T-cell (primary cell): ENCODE measurements around the gene KBTBD3. TPM values are rescaled to one million over a fixed set of nuclear protein-coding genes. Genes with fewer than 3 reads are reported as not detected.
"Not testable (repeated sequence)": the region's sequence is repeated elsewhere in the genome, so short reads cannot be mapped to it uniquely, and the experiment has no call there.

Experiments used
- ATAC-seq, 4 experiments: fragments of 200-7000 bp in 3 of 4; fragments of 150-1000 bp in 1 of 4; cut with Tn5 transposase; replicated peaks in 1 of 4; 1 replicate in 3 of 4; 2 replicates in 1 of 4; pipeline ENCODE4 v1.10.0; 2021; ENCODE audit warnings: moderate library complexity in 3 of 4, mild to moderate bottlenecking in 2 of 4, moderate number of reproducible peaks in 1 of 4
- CTCF ChIA-PET, 2 donors: fragments of 300-600 bp; sonication (Branson Sonifier 250); formaldehyde crosslinking; loops; one replicate each; lab custom pipeline; 2022; ENCODE audit warnings: antibody characterized with exemption in 2 of 2; lab: Charles Lee
- POLR2A ChIA-PET, 2 donors: fragments of 300-600 bp; sonication (Branson Sonifier 250); formaldehyde crosslinking; loops; one replicate each; lab custom pipeline; 2022; ENCODE audit warnings: antibody characterized with exemption in 2 of 2; lab: Charles Lee
- DNase-seq, 35 experiments: peaks; one replicate each; pipeline versions ENCODE4 v3.0.0 to v3.0.0-alpha.2; 2013 to 2023
- H3K27ac ChIP-seq: one replicate; pipeline ENCODE4 v1.5.1; 2013; ENCODE audit warnings: low read length
- H3K27me3 ChIP-seq, 2 experiments: replicated peaks in 1 of 2; 1 replicate in 1 of 2; 2 replicates in 1 of 2; pipeline versions ENCODE4 v1.6.1 to v1.7.0; 2013; ENCODE audit warnings: low read length in 1 of 2, mixed read lengths in 1 of 2; ENCODE audit not compliant: control insufficient read depth in 2 of 2, insufficient read depth in 2 of 2; ENCODE audit errors: extremely low read depth in 1 of 2
- H3K36me3 ChIP-seq, 2 donors: 1 replicate in 1 of 2; 2 replicates in 1 of 2; pipeline versions ENCODE4 v1.6.1 to v1.7.0; 2013; ENCODE audit warnings: low read length in 1 of 2; ENCODE audit not compliant: control insufficient read depth in 2 of 2, insufficient read depth in 1 of 2; ENCODE audit errors: extremely low read depth in 1 of 2
- H3K4me1 ChIP-seq, 2 experiments: 1 replicate in 1 of 2; 2 replicates in 1 of 2; pipeline versions ENCODE4 v1.6.1 to v1.7.0; 2013; ENCODE audit warnings: low read length in 2 of 2, mixed read lengths in 1 of 2; ENCODE audit not compliant: insufficient read depth in 2 of 2, control insufficient read depth in 1 of 2; ENCODE audit errors: extremely low read depth in 1 of 2
- H3K4me3 ChIP-seq, 2 donors: 1 replicate in 1 of 2; 2 replicates in 1 of 2; pipeline versions ENCODE4 v1.5.1 to v1.7.0; 2013; ENCODE audit warnings: mild to moderate bottlenecking in 2 of 2, low read length in 1 of 2, moderate library complexity in 1 of 2; ENCODE audit not compliant: control insufficient read depth in 1 of 2; ENCODE audit errors: extremely low read depth in 1 of 2
- H3K9me3 ChIP-seq: 2 replicates; pipeline ENCODE4 v1.7.0; 2013
- H3K27ac Mint-ChIP-seq, 2 donors: one replicate each; pipeline ENCODE4 v1.8.0; 2020 to 2021; ENCODE audit warnings: mild to moderate bottlenecking in 2 of 2, mixed read lengths in 2 of 2
- H3K27me3 Mint-ChIP-seq, 2 donors: one replicate each; pipeline ENCODE4 v1.8.0; 2021 to 2022; ENCODE audit warnings: mixed read lengths in 2 of 2
- H3K36me3 Mint-ChIP-seq: one replicate; pipeline ENCODE4 v1.8.0; 2021; ENCODE audit warnings: mixed read lengths
- H3K4me1 Mint-ChIP-seq, 3 donors: one replicate each; pipeline ENCODE4 v1.8.0; 2020 to 2022; ENCODE audit warnings: mixed read lengths in 3 of 3, mild to moderate bottlenecking in 1 of 3
- H3K4me3 Mint-ChIP-seq, 3 donors: one replicate each; pipeline ENCODE4 v1.8.0; 2020 to 2022; ENCODE audit warnings: mild to moderate bottlenecking in 3 of 3, mixed read lengths in 3 of 3, moderate library complexity in 3 of 3
- H3K9me3 Mint-ChIP-seq, 3 donors: one replicate each; pipeline ENCODE4 v1.8.0; 2020 to 2022; ENCODE audit warnings: mixed read lengths in 3 of 3
- WGBS: methylation state at CpG from one replicate; pipeline ENCODE4 v1.1.5; 2013; ENCODE audit warnings: missing lambda C conversion rate; ENCODE audit not compliant: insufficient coverage; 5-methylcytosine and 5-hydroxymethylcytosine counted together
- total RNA-seq, 35 experiments: library from RNA in 6 of 35; stranded (reverse) in 6 of 35; fragments of 120-200 nt in 1 of 35; gene quantifications; one replicate each; pipeline versions ENCODE4 v1.2.1 to v1.2.4 and lab custom pipeline; 2013 to 2026

The KBTBD3 gene
- total RNA-seq, 5 donors from 2014 or later (not counting 1 experiment from before 2014, with no cell fraction given) = 4.3 to 16.5 (median 11.5) TPM

GRCh38 chr11:106061954-106062949, 14.9 kb downstream of the KBTBD3 start:
- H3K4me1 ChIP-seq = no peaks in the 10 kb centered on the region
- Mint-ChIP-seq H3K9me3 (no peaks in the 10 kb centered on the region), H3K36me3 (peaks cover 29% of the 10 kb centered on the region), H3K27me3 (no peaks in the 10 kb centered on the region), H3K4me3 (no peak overlapping the region), H3K4me1 (peaks cover 12 to 16% (median 13%) of the 10 kb centered on the region in 3 donors), H3K27ac (no peak overlapping the region)
- no peak overlapping the region for H3K27ac ChIP-seq
- ChIA-PET CTCF (no interaction called here), POLR2A (interaction anchor here in 1 of 2 donors (0.5 to 0.6 kb wide), 2 partner anchors 15 to 555 kb away, joined by 3 to 5 read pairs; partner anchors contain the start of genes AASDHPPT and KBTBD3)
- DNase-seq (no peak), ATAC-seq (no peak)
- H3K4me3 ChIP-seq = no peak overlapping the region
- no peaks in the 10 kb centered on the region for H3K9me3 ChIP-seq
- peaks cover 0 to 2% of the 10 kb centered on the region in 2 donors for H3K36me3 ChIP-seq
- H3K27me3 ChIP-seq = no peaks in the 10 kb centered on the region
- WGBS = 80% methylated on average over 1 of the region's 1 CpG

DNA sequence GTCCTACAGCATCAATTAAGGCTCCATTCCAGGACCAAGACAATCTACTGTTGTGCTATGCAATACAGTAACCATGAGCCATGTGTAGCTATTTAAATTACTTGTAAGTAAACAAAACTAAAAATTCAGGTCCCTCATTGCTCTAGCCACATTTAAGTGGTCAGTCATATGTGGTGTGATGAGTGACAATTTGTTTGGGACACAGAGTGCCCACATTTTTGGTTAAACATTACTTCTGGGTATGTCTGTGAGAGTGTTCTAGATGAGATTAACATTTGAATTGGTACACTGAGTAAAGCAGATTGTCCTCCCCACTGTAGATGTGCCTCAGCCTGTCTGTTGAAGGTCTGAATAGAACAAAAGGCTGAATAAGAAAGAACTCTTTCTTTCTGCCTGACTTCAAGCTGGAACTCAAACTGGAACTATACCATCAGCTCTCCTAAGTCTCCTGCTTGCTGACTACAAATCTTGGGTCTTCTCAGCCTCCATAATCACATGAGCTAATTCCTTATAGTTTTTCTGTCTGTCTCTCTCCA, 15.8 kb downstream of the KBTBD3 start:
- Mint-ChIP-seq H3K9me3 (no peaks in the 10 kb centered on the region), H3K4me1 (peaks cover 7 to 13% (median 12%) of the 10 kb centered on the region in 3 donors), H3K27me3 (no peaks in the 10 kb centered on the region), H3K4me3 (no peak overlapping the region), H3K27ac (no peak overlapping the region), H3K36me3 (peaks cover 27% of the 10 kb centered on the region)
- no peak for ATAC-seq
- H3K9me3 ChIP-seq = no peaks in the 10 kb centered on the region
- POLR2A ChIA-PET = interaction anchor here in 1 of 2 donors (0.6 kb wide), 1 partner anchor 556 kb away, joined by 3 read pairs; no protein-coding TSS in a partner anchor
- CTCF ChIA-PET = interaction anchor here in 1 of 2 donors (1.3 kb wide), 1 partner anchor 16 kb away, joined by 3 read pairs; the partner anchor contains the start of genes AASDHPPT and KBTBD3
- peaks cover 0 to 2% of the 10 kb centered on the region in 2 donors for H3K36me3 ChIP-seq
- H3K27me3 ChIP-seq = no peaks in the 10 kb centered on the region
- H3K4me1 ChIP-seq = no peaks in the 10 kb centered on the region
- H3K4me3 ChIP-seq = no peak overlapping the region
- no peak for DNase-seq
- H3K27ac ChIP-seq = no peak overlapping the region

DNA sequence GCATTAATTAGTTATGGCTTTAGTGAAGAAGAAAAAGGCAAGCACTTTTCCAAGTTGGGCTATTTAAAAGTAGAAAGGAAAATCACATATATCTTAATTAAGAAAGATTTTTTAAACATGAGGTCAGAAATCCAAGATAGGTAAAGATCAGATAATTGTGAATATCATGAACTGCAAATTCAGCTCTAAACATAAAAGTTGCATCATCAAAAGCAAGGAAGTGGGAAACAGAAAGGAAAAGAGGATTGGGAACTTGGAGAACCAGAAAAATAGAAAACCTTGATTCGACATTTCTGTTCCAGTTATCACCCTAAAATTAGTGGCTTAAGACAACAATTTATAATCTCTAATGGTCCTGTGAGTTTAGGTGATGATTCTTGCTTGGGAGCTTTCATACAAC, 17.5 kb downstream of the KBTBD3 start:
- H3K4me1 Mint-ChIP-seq = peaks cover 7 to 13% (median 12%) of the 10 kb centered on the region in 3 donors
- no peak overlapping the region for H3K4me3 Mint-ChIP-seq
- POLR2A ChIA-PET = no interaction called here
- no peaks in the 10 kb centered on the region for H3K9me3 Mint-ChIP-seq
- H3K36me3 Mint-ChIP-seq = peaks cover 20% of the 10 kb centered on the region
- Histone ChIP-seq H3K27ac (no peak overlapping the region), H3K4me3 (no peak overlapping the region), H3K9me3 (no peaks in the 10 kb centered on the region), H3K36me3 (peaks cover 0 to 3% of the 10 kb centered on the region in 2 donors), H3K4me1 (no peaks in the 10 kb centered on the region), H3K27me3 (no peaks in the 10 kb centered on the region)
- CTCF ChIA-PET = no interaction called here
- H3K27me3 Mint-ChIP-seq = no peaks in the 10 kb centered on the region
- DNase-seq (no peak), ATAC-seq (no peak)
- H3K27ac Mint-ChIP-seq = no peak overlapping the region
- WGBS = no CpG with 5 or more reads among the region's 1 CpG

GRCh38 chr11:106058377-106058776, 18.8 kb downstream of the KBTBD3 start:
- 98% methylated on average over 6 of the region's 14 CpGs for WGBS

GRCh38 chr11:106051103-106051502, 26.0 kb downstream of the KBTBD3 start:
- no peak for DNase-seq
- H3K36me3 Mint-ChIP-seq = peaks cover 8% of the 10 kb centered on the region
- no peak overlapping the region for H3K27ac Mint-ChIP-seq

More at GRCh38 chr11:106058377-106058776, 18.8 kb downstream of the KBTBD3 start:
- H3K27ac ChIP-seq, CTCF ChIA-PET, H3K4me3 ChIP-seq, H3K27ac Mint-ChIP-seq, POLR2A ChIA-PET, H3K27me3 ChIP-seq, DNase-seq, ATAC-seq, H3K36me3 ChIP-seq, H3K4me3 Mint-ChIP-seq, H3K9me3 Mint-ChIP-seq, H3K9me3 ChIP-seq, H3K27me3 Mint-ChIP-seq, H3K4me1 ChIP-seq: not testable (repeated sequence)
- Mint-ChIP-seq H3K4me1 (peaks cover 7 to 13% (median 12%) of the 10 kb centered on the region in 3 donors), H3K36me3 (peaks cover 27% of the 10 kb centered on the region)

DNA sequence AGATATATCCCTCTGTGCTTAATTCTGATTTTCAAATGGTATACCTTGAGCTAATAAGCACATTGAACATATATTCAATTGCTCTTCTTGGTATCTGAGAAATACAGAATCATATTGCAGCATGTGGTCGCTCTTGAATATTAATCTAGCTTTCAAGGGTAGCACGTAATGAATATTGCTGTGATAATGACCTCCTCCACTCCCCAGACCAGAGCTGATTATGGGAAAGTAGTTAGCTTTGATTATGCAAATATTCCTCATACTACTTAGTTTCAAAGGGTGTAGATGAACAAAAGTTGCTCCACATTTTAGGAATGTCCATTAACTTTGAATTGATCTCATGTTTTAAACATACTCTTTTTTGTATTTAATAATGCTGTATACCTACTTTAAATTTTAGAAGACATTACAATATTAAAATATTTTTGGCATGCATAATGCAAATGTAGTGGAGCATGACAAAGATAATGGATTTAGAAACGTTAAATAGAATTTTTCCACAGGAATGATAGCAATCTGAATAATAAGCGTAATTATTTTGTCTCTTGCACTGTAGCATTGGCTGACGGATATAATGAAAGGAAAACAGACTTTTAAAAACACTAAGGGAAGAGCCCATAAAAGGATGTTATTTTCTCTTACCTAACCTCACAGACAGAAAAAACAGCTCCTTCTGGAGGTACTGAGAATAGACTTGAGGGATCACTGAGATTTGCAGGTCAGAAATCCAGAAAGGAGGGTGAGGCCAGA, 27.2 kb downstream of the KBTBD3 start:
- ATAC-seq = no peak

More at GRCh38 chr11:106051103-106051502, 26.0 kb downstream of the KBTBD3 start:
- Mint-ChIP-seq H3K27me3 (no peaks in the 10 kb centered on the region), H3K9me3 (no peaks in the 10 kb centered on the region), H3K4me3 (no peak overlapping the region), H3K4me1 (no peaks in the 10 kb centered on the region)
- Histone ChIP-seq H3K4me1 (no peaks in the 10 kb centered on the region), H3K4me3 (no peak overlapping the region), H3K27me3 (no peaks in the 10 kb centered on the region), H3K27ac (no peak overlapping the region), H3K9me3 (no peaks in the 10 kb centered on the region), H3K36me3 (peaks cover 0 to 2% of the 10 kb centered on the region in 2 donors)
- no peak for ATAC-seq
- POLR2A ChIA-PET = no interaction called here
- no CpG with 5 or more reads among the region's 2 CpGs for WGBS
- CTCF ChIA-PET = no interaction called here

More for the DNA sequence above, 27.2 kb downstream of the KBTBD3 start:
- Mint-ChIP-seq H3K27me3 (peaks cover 0 to 3% of the 10 kb centered on the region in 2 donors), H3K27ac (no peak overlapping the region), H3K4me3 (no peak overlapping the region), H3K36me3 (peaks cover 8% of the 10 kb centered on the region), H3K9me3 (no peaks in the 10 kb centered on the region), H3K4me1 (no peaks in the 10 kb centered on the region)
- ChIA-PET CTCF (interaction anchor here in 1 of 2 donors (0.5 kb wide), 1 partner anchor 34 kb away, joined by 4 read pairs; no protein-coding TSS in a partner anchor), POLR2A (interaction anchor here in 1 of 2 donors (0.6 kb wide), 1 partner anchor 21 kb away, joined by 3 read pairs; no protein-coding TSS in a partner anchor)
- Histone ChIP-seq H3K4me3 (no peak overlapping the region), H3K36me3 (no peaks in the 10 kb centered on the region), H3K27me3 (no peaks in the 10 kb centered on the region), H3K27ac (no peak overlapping the region), H3K9me3 (no peaks in the 10 kb centered on the region), H3K4me1 (no peaks in the 10 kb centered on the region)
- WGBS = 80% methylated on average over 1 of the region's 5 CpGs
- no peak for DNase-seq
